ENCODE data around the gene SNX18. TPM values are rescaled to one million over a fixed set of nuclear protein-coding genes. Genes with fewer than 3 reads are reported as not detected.

The SNX18 gene
- total RNA-seq, 2 experiments from 2014 or later: 6.3 to 14.6 TPM

- H3K27ac ChIP-seq (ENCODE audit: low read depth, low read length, poor library complexity, severe bottlenecking): no peak overlapping the region
- DNase-seq (ENCODE audit: low spot score): no peak
- H4K20me1 ChIP-seq (ENCODE audit: insufficient read depth, low read length): no peaks in the 10 kb centered on the region
- intact Hi-C loops (cut with micrococcal nuclease; ENCODE audit: unreplicated experiment): no loop called here
- POLR2A ChIA-PET: interaction anchor here (1.3 kb wide), 1 partner anchor 9 kb away, joined by 4 read pairs; no protein-coding TSS in a partner anchor
- no TSS peak for BruUV-seq (replicated peaks)
- H3K9me3 ChIP-seq (ENCODE audit: low read length): no peaks in the 10 kb centered on the region
- H3K79me2 ChIP-seq (ENCODE audit: insufficient read depth, low read depth, low read length): no peaks in the 10 kb centered on the region
- no peaks in the 10 kb centered on the region for H3K4me1 ChIP-seq (ENCODE audit: insufficient read depth, low read length, poor library complexity, severe bottlenecking)
- no peak overlapping the region for H2AFZ ChIP-seq (ENCODE audit: low read length)
- TF ChIP-seq EZH2phosphoT487 (IDR thresholded peaks at IDR 0.05; ENCODE audit: borderline replicate concordance, low read depth, low read length) (no peak), CTCF (conservative IDR thresholded peaks at IDR 0.05; ENCODE audit: low read length) (no peak)
- H3K9me2 ChIP-seq (ENCODE audit: insufficient read depth, low read length): no peaks in the 10 kb centered on the region
- CTCF ChIA-PET (ENCODE audit: unreplicated experiment): no interaction called here
- H3K4me2 ChIP-seq (ENCODE audit: low read length): no peak overlapping the region
- H3K36me3 ChIP-seq (ENCODE audit: insufficient read depth, low read length): no peaks in the 10 kb centered on the region
- H3K4me3 ChIP-seq (ENCODE audit: low read depth, low read length, poor library complexity, severe bottlenecking): no peak overlapping the region
Measured at GRCh38 chr5:54589786-54590185, 72.2 kb downstream of the SNX18 start.

GRCh38 chr5:54590824-54591223 is 73.3 kb downstream of the SNX18 start:
- Histone ChIP-seq H4K20me1 (ENCODE audit: insufficient read depth, low read length) (no peaks in the 10 kb centered on the region), H2AFZ (ENCODE audit: low read length) (no peak overlapping the region), H3K9me2 (ENCODE audit: insufficient read depth, low read length) (no peaks in the 10 kb centered on the region), H3K79me2 (ENCODE audit: insufficient read depth, low read depth, low read length) (no peaks in the 10 kb centered on the region), H3K27ac (ENCODE audit: low read depth, low read length, poor library complexity, severe bottlenecking) (no peak overlapping the region), H3K4me3 (ENCODE audit: low read depth, low read length, poor library complexity, severe bottlenecking) (no peak overlapping the region), H3K9me3 (ENCODE audit: low read length) (no peaks in the 10 kb centered on the region), H3K4me1 (ENCODE audit: insufficient read depth, low read length, poor library complexity, severe bottlenecking) (no peaks in the 10 kb centered on the region), H3K36me3 (ENCODE audit: insufficient read depth, low read length) (no peaks in the 10 kb centered on the region), H3K4me2 (ENCODE audit: low read length) (no peak overlapping the region)
- CTCF ChIA-PET (ENCODE audit: unreplicated experiment): no interaction called here
- TF ChIP-seq EZH2phosphoT487 (IDR thresholded peaks at IDR 0.05; ENCODE audit: borderline replicate concordance, low read depth, low read length): no peak
- intact Hi-C loops (cut with micrococcal nuclease; ENCODE audit: unreplicated experiment): no loop called here
- DNase-seq (ENCODE audit: low spot score): no peak
- POLR2A ChIA-PET: interaction anchor here (1.3 kb wide), 1 partner anchor 11 kb away, joined by 4 read pairs; no protein-coding TSS in a partner anchor
- no TSS peak for BruUV-seq (replicated peaks)

GRCh38 chr5:54593779-54594178 is 76.2 kb downstream of the SNX18 start:
- H3K4me2 ChIP-seq (ENCODE audit: low read length): no peak overlapping the region
- no TSS peak for BruUV-seq (replicated peaks)
- no peaks in the 10 kb centered on the region for H4K20me1 ChIP-seq (ENCODE audit: insufficient read depth, low read length)
- ChIA-PET CTCF (ENCODE audit: unreplicated experiment) (no interaction called here), POLR2A (no interaction called here)
- H3K9me2 ChIP-seq (ENCODE audit: insufficient read depth, low read length): no peaks in the 10 kb centered on the region
- intact Hi-C loops (cut with micrococcal nuclease; ENCODE audit: unreplicated experiment): no loop called here
- H3K79me2 ChIP-seq (ENCODE audit: insufficient read depth, low read depth, low read length): no peaks in the 10 kb centered on the region
- no peak overlapping the region for H3K4me3 ChIP-seq (ENCODE audit: low read depth, low read length, poor library complexity, severe bottlenecking)
- H3K27ac ChIP-seq (ENCODE audit: low read depth, low read length, poor library complexity, severe bottlenecking): no peak overlapping the region
- no peak overlapping the region for H2AFZ ChIP-seq (ENCODE audit: low read length)
- H3K4me1 ChIP-seq (ENCODE audit: insufficient read depth, low read length, poor library complexity, severe bottlenecking): no peaks in the 10 kb centered on the region
- no peak for DNase-seq (ENCODE audit: low spot score)
- H3K9me3 ChIP-seq (ENCODE audit: low read length): no peaks in the 10 kb centered on the region
- no peak for TF ChIP-seq EZH2phosphoT487 (IDR thresholded peaks at IDR 0.05; ENCODE audit: borderline replicate concordance, low read depth, low read length)
- TF ChIP-seq CTCF (conservative IDR thresholded peaks at IDR 0.05; ENCODE audit: low read length): no peak
- H3K36me3 ChIP-seq (ENCODE audit: insufficient read depth, low read length): no peaks in the 10 kb centered on the region
